NB4 (cell line): ENCODE results near the gene KRTAP10-1.

ENCODE experiments used
- DNase-seq: peaks from one replicate; pipeline ENCODE4 v3.0.0; 2010; ENCODE audit warnings: low read depth
- H3K4me3 ChIP-seq: one replicate; pipeline ENCODE4 v1.5.1; 2011; ENCODE audit warnings: mild to moderate bottlenecking, low read depth, low read length, moderate library complexity
- MAX ChIP-seq: IDR thresholded peaks from 2 replicates; pipeline ENCODE4 v1.6.1; 2011; ENCODE audit warnings: low read depth, low read length
- MYC ChIP-seq: IDR thresholded peaks from 2 replicates; pipeline ENCODE4 v1.6.1; 2011; ENCODE audit warnings: low read depth, low read length
- POLR2A ChIP-seq: IDR thresholded peaks from 2 replicates; pipeline ENCODE4 v1.6.1; 2011; ENCODE audit warnings: mild to moderate bottlenecking; ENCODE audit not compliant: insufficient read length; ENCODE audit errors: extremely low read depth
- TF ChIP-seq, protein P1 (sequence below): IDR thresholded peaks from one replicate; pipeline ENCODE4 v1.5.1; 2012; ENCODE audit warnings: low read depth, low read length

The KRTAP10-1 gene, protein sequence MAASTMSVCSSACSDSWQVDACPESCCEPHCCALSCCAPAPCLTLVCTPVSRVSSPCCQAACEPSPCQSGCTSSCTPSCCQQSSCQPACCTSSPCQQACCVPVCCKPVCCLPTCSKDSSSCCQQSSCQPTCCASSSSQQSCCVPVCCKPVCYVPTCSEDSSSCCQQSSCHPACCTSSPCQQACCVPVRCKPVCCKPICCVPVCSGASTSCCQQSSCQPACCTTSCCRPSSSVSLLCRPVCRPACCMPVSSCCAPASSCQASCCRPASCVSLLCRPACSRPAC

DNA sequence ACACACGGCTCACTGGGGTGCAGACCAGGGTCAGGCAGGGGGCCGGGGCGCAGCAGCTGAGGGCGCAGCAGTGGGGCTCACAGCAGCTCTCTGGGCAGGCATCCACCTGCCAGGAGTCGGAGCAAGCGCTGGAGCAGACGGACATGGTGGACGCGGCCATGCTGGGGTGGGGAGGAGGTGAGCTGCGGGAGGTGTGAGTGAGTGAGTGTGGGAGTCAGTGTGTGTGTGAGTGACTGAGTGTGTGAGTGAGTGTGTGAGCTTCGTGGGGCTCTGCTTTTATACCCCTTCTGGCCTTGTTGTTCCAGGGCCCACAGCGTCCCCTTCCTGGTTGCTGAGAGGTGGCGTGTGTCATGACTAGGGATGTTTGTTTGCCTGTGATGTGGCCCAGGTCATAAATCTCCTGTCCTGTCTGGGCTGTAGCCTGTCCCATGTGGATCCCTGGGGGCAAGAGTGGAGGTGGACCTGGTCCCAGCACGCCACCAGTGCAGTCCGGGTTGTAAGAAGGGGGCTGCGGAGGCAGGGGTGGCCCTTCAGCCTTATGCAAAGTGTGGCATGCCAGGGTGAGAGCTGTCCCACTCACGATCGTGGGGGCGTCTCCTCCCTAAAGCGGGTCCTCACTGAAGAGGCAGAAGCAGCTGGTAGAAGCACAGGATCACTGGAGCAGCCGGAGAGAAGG lies at the start of gene KRTAP10-1:
KRTAP10-1 (minus strand) TSS at position 205 of the 676 bp plus-strand sequence; CDS start at position 160, 45 bp downstream.
- H3K4me3 ChIP-seq: no peak within 1 kb of the TSS
- DNase-seq: no peak
- no peak for TF ChIP-seq POLR2A
- TF ChIP-seq, protein P1, sequence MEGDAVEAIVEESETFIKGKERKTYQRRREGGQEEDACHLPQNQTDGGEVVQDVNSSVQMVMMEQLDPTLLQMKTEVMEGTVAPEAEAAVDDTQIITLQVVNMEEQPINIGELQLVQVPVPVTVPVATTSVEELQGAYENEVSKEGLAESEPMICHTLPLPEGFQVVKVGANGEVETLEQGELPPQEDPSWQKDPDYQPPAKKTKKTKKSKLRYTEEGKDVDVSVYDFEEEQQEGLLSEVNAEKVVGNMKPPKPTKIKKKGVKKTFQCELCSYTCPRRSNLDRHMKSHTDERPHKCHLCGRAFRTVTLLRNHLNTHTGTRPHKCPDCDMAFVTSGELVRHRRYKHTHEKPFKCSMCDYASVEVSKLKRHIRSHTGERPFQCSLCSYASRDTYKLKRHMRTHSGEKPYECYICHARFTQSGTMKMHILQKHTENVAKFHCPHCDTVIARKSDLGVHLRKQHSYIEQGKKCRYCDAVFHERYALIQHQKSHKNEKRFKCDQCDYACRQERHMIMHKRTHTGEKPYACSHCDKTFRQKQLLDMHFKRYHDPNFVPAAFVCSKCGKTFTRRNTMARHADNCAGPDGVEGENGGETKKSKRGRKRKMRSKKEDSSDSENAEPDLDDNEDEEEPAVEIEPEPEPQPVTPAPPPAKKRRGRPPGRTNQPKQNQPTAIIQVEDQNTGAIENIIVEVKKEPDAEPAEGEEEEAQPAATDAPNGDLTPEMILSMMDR: no peak
- no peak for TF ChIP-seq MAX
- TF ChIP-seq MYC: no peak

- TF ChIP-seq, protein P1: no peak
- TF ChIP-seq MYC (no peak), MAX (no peak), POLR2A (no peak)
- DNase-seq: no peak
- no peak overlapping the region for H3K4me3 ChIP-seq
These were observed 49.1 kb upstream of the KRTAP10-1 start for GRCh38 chr21:44589094-44589493.

- TF ChIP-seq POLR2A (no peak), MAX (no peak), MYC (no peak)
- TF ChIP-seq, protein P1: no peak
- no peak for DNase-seq
- H3K4me3 ChIP-seq: no peak overlapping the region
These were observed 45.9 kb upstream of the KRTAP10-1 start for GRCh38 chr21:44585892-44586291.

DNA sequence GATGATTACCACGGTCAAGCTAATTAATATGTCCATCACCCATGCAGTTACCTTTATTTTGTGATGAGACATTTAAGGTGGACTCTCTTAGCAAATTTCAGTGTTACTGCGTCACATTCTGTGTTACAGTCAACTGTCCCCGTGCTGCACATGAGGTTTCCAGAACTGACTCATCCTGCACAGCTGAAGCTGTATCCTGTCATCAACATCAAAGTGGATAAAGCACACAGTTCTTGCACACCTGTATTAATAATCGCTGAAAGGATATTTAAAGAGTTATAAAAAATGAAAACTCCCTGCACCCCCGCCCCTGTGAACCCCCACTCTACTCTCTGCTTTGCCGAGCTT lies 43.8 kb upstream of the KRTAP10-1 start:
- no peak for TF ChIP-seq MAX
- TF ChIP-seq, protein P1: no peak
- no peak for TF ChIP-seq POLR2A
- no peak for TF ChIP-seq MYC
- no peak overlapping the region for H3K4me3 ChIP-seq
- DNase-seq: no peak

DNA sequence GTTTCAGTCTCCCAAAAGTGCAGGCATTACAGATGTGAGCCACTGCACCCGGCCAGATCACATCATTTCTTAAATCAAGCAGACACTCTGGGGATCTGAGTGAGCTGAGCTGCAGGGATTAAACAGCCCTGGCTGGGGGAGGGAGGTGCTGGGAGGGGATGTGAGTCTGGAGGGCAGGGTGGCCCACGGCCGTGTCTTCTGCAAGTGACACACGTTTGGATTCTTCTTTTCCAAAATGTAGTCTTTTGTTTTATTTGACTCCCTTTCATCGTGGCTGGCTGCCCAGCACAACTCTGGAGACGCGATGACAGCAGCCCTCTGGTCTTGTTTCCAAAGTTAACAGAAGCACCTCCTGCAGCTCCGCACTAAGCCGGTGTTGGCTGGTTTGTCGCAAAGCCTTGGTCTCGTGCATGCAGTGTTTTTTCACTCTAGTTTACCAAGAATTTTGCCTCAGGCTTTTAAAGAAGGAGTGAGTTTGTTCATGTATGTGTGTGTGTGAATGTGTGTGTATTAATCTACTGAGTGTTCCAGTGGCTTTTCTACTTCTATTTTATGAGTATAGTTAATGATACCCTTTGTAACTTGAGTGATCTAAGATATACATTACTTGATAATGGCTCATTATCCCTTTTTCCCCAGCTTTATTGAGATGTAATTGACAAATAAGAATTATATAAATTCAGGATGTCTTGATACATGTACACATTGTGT lies 43.2 kb upstream of the KRTAP10-1 start:
- DNase-seq: no peak
- no peak overlapping the region for H3K4me3 ChIP-seq
- TF ChIP-seq MYC: no peak
- TF ChIP-seq, protein P1: no peak
- TF ChIP-seq MAX: no peak
- no peak for TF ChIP-seq POLR2A
